Astrocyte of the cerebellum (primary cell): ENCODE data around the gene RAD17.

Source experiments
- DNase-seq: peaks from one replicate; pipeline ENCODE4 v3.0.0-alpha.2; 2011; ENCODE audit warnings: low read depth
- H3K4me3 ChIP-seq: 2 replicates; pipeline ENCODE4 v1.5.1; 2011; ENCODE audit warnings: mild to moderate bottlenecking, low read depth, low read length, moderate library complexity
- CTCF ChIP-seq: IDR thresholded peaks from 2 replicates; pipeline ENCODE4 v1.5.1; 2012; ENCODE audit warnings: low read length, low read depth, moderate library complexity, mild to moderate bottlenecking; ENCODE audit errors: missing control alignments
- in situ Hi-C: cut with HindIII; loops from 2 replicates; pipeline ENCODE4 v1.10.0; 2017; ENCODE audit warnings: low sequenced_read_pairs

RAD17 gene

GRCh38 chr5:69378376-69378775 lies 8.8 kb downstream of the RAD17 start:
- H3K4me3 ChIP-seq = no peak overlapping the region
- DNase-seq = no peak
- TF ChIP-seq CTCF = no peak
- in situ Hi-C loops = loop anchor here (25.0 kb wide), 1 partner anchor 116 kb away; no protein-coding TSS in a partner anchor

DNA sequence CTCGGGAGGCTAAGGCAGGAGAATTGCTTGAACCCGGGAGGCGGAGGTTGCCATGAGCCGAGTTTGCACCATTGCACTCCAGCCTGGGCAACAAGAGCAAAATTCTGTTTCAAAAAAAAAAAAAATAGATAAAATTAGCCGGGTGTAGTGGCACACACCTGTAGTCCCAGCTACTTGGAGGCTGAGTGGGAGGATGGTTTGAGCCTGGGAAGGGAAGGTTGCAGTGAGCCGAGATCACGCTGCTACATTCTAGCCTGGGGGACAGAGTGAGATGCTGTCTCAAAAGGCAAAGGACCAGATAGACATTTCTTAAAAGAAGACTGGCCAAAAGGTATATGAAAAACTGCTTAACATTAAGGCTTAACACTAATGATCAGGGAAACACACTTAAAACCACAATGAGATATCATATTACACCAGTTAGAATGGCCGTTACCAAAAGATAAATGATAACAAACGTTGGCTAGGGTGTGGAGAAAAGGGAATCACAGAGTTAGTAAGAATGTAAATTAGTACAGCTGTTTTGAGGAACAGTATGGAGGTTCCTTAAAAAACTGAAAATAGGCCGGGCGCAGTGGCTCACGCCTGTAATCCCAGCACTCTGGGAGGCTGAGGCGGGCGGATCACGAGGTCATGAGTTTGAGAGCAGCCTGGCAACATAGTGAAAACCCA lies 35.2 kb downstream of the RAD17 start:
- no peak overlapping the region for H3K4me3 ChIP-seq
- no peak for DNase-seq
- TF ChIP-seq CTCF = no peak
- in situ Hi-C loops = no loop called here

DNA sequence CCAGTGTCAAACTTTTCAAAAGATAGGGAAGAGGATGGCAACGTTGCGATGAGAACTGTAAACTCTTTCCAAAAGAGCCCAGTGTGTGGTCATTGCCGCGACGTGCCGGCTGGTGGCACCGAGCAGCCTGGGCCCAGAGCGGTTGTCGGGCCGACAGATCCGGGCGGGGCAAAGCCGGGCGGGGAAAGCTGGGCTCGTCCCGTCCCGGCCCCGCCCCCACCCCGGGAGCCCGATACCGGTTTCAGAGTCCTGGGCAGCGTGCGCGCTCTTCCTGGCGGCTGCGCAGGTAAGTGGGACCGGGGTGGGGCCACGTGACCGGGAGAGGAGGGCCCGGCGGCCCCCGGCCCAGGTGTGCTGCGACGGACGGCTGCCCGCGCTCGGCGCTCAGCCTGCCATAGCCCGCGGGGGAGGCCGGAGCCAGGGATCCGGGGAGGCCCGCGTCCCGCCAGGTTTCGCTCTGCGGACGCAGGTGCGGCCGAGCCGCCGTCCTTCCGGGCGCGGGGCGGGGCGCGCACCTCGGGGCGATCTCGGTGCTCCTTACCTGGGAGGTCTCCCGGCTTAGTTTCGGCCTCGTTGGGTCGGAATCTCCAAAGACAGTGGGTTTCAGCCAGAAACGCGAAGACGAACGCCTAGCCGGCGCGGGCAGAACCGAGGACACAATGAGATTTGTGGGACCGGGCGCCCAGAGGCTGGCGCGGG lies 45.4 kb downstream of the RAD17 start, which contains the start of gene MARVELD2:
Gene MARVELD2 (plus strand): TSS at position 232 of the 699 bp plus-strand sequence. CDS start 4,270 bp downstream, outside the sequence.
- peak; percentile 3 for DNase-seq
- peak within 1 kb of the TSS; percentile 57 for H3K4me3 ChIP-seq
- in situ Hi-C loops = no loop called here
- peak; percentile 42 for TF ChIP-seq CTCF

GRCh38 chr5:69415584-69415958 lies 46.0 kb downstream of the RAD17 start:
- no peak for TF ChIP-seq CTCF
- peak overlapping the region; percentile 57 for H3K4me3 ChIP-seq
- in situ Hi-C loops = no loop called here
- no peak for DNase-seq

- no peak for DNase-seq
- in situ Hi-C loops = no loop called here
- no peak for TF ChIP-seq CTCF
- no peak overlapping the region for H3K4me3 ChIP-seq
These were observed 46.6 kb downstream of the RAD17 start for GRCh38 chr5:69416180-69416579.

DNA sequence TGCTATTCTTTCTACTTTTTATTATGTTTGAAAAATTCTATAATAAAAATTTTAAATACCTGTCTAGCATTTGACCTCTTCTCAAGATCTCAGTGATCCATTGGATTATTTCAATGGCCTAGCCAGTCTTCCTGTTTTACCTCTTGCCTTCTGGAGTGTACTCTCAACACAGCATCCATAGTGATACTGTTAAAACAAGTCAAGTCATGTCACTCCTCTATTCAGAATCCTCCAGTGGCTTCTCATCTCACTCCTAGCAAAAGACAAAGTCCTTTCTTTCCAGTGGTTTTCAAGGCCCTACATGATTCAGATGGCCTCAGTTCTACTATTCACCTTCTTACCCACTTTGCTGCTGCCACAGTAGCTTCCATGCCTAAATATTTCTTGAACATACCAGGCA lies 47.1 kb downstream of the RAD17 start:
- DNase-seq = no peak
- H3K4me3 ChIP-seq = no peak overlapping the region
- no peak for TF ChIP-seq CTCF
- in situ Hi-C loops = no loop called here
